ENCODE data around the gene MYBPC1.

MYBPC1 gene

DNA sequence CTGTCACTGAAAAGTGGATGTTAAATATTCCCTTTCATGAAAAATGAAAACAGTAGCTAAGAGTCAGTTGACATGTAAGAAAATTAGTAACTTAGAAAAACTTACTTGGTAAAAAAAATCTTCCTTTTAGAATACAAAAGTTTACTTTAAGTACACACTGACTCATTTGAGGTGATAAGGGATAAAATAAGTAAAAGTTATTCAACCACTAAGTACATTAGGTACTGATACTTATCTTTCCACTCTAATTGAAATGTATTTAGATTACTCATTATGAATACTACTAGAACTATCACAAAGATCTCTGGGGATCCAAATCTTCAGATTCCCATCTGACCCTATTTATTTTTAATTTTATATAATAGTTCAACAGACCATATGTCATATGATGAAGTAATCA is 132.3 kb downstream of the MYBPC1 start:
- Histone ChIP-seq H3K4me2 (ENCODE audit: low read depth, low read length, poor library complexity, severe bottlenecking) (no peak overlapping the region), H3K27me3 (ENCODE audit: low read length) (no peaks in the 10 kb centered on the region), H3K4me3 (ENCODE audit: insufficient read depth, low read length, poor library complexity, severe bottlenecking) (no peak overlapping the region), H4K20me1 (ENCODE audit: low read depth, low read length) (no peaks in the 10 kb centered on the region), H3K9me2 (replicated peaks; ENCODE audit: insufficient read depth, low read length) (no peaks in the 10 kb centered on the region), H3K79me2 (ENCODE audit: insufficient read depth, low read length) (no peaks in the 10 kb centered on the region), H3F3A (ENCODE audit: insufficient read depth) (no peaks in the 10 kb centered on the region), H3K9me3 (ENCODE audit: insufficient read depth, low read length) (no peaks in the 10 kb centered on the region), H3K36me3 (ENCODE audit: low read length) (peaks cover 5% of the 10 kb centered on the region; the same call in 1 of the 2 replicates), H3K9ac (ENCODE audit: low read length) (no peak overlapping the region), H3K27ac (ENCODE audit: low read depth, low read length) (no peak overlapping the region), H2AFZ (ENCODE audit: low read depth, low read length, severe bottlenecking) (no peak overlapping the region)
- no peak for TF ChIP-seq EZH2phosphoT487 (conservative IDR thresholded peaks at IDR 0.05; ENCODE audit: low read length)
- TF ChIP-seq, protein P1, sequence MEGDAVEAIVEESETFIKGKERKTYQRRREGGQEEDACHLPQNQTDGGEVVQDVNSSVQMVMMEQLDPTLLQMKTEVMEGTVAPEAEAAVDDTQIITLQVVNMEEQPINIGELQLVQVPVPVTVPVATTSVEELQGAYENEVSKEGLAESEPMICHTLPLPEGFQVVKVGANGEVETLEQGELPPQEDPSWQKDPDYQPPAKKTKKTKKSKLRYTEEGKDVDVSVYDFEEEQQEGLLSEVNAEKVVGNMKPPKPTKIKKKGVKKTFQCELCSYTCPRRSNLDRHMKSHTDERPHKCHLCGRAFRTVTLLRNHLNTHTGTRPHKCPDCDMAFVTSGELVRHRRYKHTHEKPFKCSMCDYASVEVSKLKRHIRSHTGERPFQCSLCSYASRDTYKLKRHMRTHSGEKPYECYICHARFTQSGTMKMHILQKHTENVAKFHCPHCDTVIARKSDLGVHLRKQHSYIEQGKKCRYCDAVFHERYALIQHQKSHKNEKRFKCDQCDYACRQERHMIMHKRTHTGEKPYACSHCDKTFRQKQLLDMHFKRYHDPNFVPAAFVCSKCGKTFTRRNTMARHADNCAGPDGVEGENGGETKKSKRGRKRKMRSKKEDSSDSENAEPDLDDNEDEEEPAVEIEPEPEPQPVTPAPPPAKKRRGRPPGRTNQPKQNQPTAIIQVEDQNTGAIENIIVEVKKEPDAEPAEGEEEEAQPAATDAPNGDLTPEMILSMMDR (IDR thresholded peaks at IDR 0.05; ENCODE audit: insufficient read depth, low read length, poor library complexity, severe bottlenecking): no peak

DNA sequence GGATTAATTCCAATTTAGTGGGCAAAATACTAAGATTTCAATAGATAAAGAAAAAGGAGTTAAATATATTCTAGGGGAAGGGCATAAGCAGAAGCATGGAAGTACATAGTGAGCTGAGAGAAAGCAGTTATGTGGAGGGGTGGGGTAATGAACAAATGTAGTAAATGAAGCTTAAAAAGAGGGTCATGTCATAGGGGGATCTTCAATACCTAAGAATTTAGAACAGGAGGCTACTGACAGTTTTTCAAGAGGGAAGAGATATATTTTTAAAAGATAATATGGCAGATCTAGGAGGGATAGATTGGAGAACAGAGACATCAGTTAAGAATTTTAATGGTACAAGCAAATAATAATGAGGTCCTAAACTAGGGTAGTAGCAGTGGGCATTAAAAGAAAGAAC is 135.1 kb downstream of the MYBPC1 start:
- no peak overlapping the region for H3K9ac ChIP-seq (ENCODE audit: low read length)
- no peak overlapping the region for H2AFZ ChIP-seq (ENCODE audit: low read depth, low read length, severe bottlenecking)
- no peaks in the 10 kb centered on the region for H3K9me3 ChIP-seq (ENCODE audit: insufficient read depth, low read length)
- TF ChIP-seq, protein P1 (IDR thresholded peaks at IDR 0.05; ENCODE audit: insufficient read depth, low read length, poor library complexity, severe bottlenecking): no peak
- no peak for TF ChIP-seq EZH2phosphoT487 (conservative IDR thresholded peaks at IDR 0.05; ENCODE audit: low read length)
- H3K27me3 ChIP-seq (ENCODE audit: low read length): no peaks in the 10 kb centered on the region
- no peaks in the 10 kb centered on the region for H3K79me2 ChIP-seq (ENCODE audit: insufficient read depth, low read length)
- no peak overlapping the region for H3K27ac ChIP-seq (ENCODE audit: low read depth, low read length)
- no peaks in the 10 kb centered on the region for H3K9me2 ChIP-seq (replicated peaks; ENCODE audit: insufficient read depth, low read length)
- H3K36me3 ChIP-seq (ENCODE audit: low read length): peaks cover 12% of the 10 kb centered on the region
- no peaks in the 10 kb centered on the region for H3F3A ChIP-seq (ENCODE audit: insufficient read depth)
- no peak overlapping the region for H3K4me2 ChIP-seq (ENCODE audit: low read depth, low read length, poor library complexity, severe bottlenecking)
- no peak overlapping the region for H3K4me3 ChIP-seq (ENCODE audit: insufficient read depth, low read length, poor library complexity, severe bottlenecking)
- H4K20me1 ChIP-seq (ENCODE audit: low read depth, low read length): no peaks in the 10 kb centered on the region

DNA sequence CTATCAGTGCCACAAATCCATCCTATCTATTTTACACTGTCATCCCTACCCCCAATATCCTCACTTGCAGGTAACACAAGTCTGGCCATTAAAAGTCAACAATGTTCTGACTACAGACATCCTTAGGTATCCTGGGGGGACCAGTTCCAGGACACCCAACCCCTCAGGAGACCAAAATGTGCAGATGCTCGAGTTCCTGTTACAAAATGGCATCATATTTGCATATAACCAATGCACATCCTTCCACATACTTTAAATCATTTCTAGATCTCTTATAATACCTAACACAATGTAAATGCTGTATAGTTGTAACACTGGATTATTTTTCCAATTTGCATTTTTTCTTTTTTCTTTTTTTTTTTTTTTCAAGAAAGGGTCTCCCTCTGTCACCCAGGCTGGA is 137.5 kb downstream of the MYBPC1 start:
- no peaks in the 10 kb centered on the region for H3K79me2 ChIP-seq (ENCODE audit: insufficient read depth, low read length)
- H3K27ac ChIP-seq (ENCODE audit: low read depth, low read length): no peak overlapping the region
- H3F3A ChIP-seq (ENCODE audit: insufficient read depth): peaks cover 4% of the 10 kb centered on the region; the same call in 1 of the 2 replicates
- H3K9me2 ChIP-seq (replicated peaks; ENCODE audit: insufficient read depth, low read length): no peaks in the 10 kb centered on the region
- no peak overlapping the region for H3K9ac ChIP-seq (ENCODE audit: low read length)
- peaks cover 12% of the 10 kb centered on the region for H3K36me3 ChIP-seq (ENCODE audit: low read length)
- H3K4me3 ChIP-seq (ENCODE audit: insufficient read depth, low read length, poor library complexity, severe bottlenecking): no peak overlapping the region
- no peaks in the 10 kb centered on the region for H4K20me1 ChIP-seq (ENCODE audit: low read depth, low read length)
- H3K9me3 ChIP-seq (ENCODE audit: insufficient read depth, low read length): no peaks in the 10 kb centered on the region
- no peak overlapping the region for H2AFZ ChIP-seq (ENCODE audit: low read depth, low read length, severe bottlenecking)
- H3K4me2 ChIP-seq (ENCODE audit: low read depth, low read length, poor library complexity, severe bottlenecking): no peak overlapping the region
- H3K27me3 ChIP-seq (ENCODE audit: low read length): no peaks in the 10 kb centered on the region
- TF ChIP-seq EZH2phosphoT487 (conservative IDR thresholded peaks at IDR 0.05; ENCODE audit: low read length): no peak
- TF ChIP-seq, protein P1 (IDR thresholded peaks at IDR 0.05; ENCODE audit: insufficient read depth, low read length, poor library complexity, severe bottlenecking): no peak

Data from SU-DHL-6 (cell line).